ENCODE results near the gene TFPI.

- TF ChIP-seq CTCF (IDR thresholded peaks at IDR 0.05), result no peak
- no peak for TF ChIP-seq POLR2A (IDR thresholded peaks at IDR 0.05)
- TF ChIP-seq POLR2AphosphoS5 (IDR thresholded peaks at IDR 0.05), result peak in 2 of 3 donors; percentile 19 to 61
- TF ChIP-seq EP300 (IDR thresholded peaks at IDR 0.05; ENCODE audit: low read depth), result no peak
These were observed 6.8 kb downstream of the TFPI start for GRCh38 chr2:187547353-187547979.

Measured in transverse colon (tissue), 4 donors.